K562 (cell line): ENCODE data around the gene UNKL. TPM values are rescaled to one million over a fixed set of nuclear protein-coding genes. Genes with fewer than 3 reads are reported as not detected.

Source experiments
- ATAC-seq: fragments of 200-7000 bp; cut with Tn5 transposase; 3 replicates; pipeline ENCODE4 v1.9.1; 2020; ENCODE audit warnings: moderate library complexity
- BruUV-seq: library from RNA; stranded (reverse); fragments of 400-500 nt; replicated peaks from 2 replicates; lab custom pipeline; 2021; lab: Mats Ljungman, UMichigan
- CTCF ChIA-PET: fragments of 300-600 bp; formaldehyde crosslinking; extraction: SDS; loops from one replicate; lab custom pipeline; 2021; ENCODE audit warnings: low intra/inter-chr PET ratio; lab: Yijun Ruan, JAX
- POLR2A ChIA-PET: fragments of 300-600, 350-650 bp; sonication (Branson Sonifier 250); formaldehyde crosslinking; extraction: SDS; loops from one replicate; lab custom pipeline; 2021; ENCODE audit warnings: antibody characterized with exemption, inconsistent platforms; lab: Yijun Ruan, JAX
- DNase-seq, 4 experiments: peaks; one replicate each; pipeline versions ENCODE4 v3.0.0 to v3.0.0-alpha.2; 2011 to 2018; ENCODE audit warnings: low spot score in 3 of 4, mixed read lengths in 3 of 4; ENCODE audit errors: extremely low read depth in 1 of 4
- FAIRE-seq: peaks from 2 replicates; lab custom pipeline; 2011; peaks lifted over from hg19 to GRCh38; lab: Jason Lieb, UNC
- H2AFZ ChIP-seq: 2 replicates; pipeline ENCODE4 v1.6.0; 2011; ENCODE audit warnings: low read depth, low read length, control low read depth, inconsistent platforms
- H3K27ac ChIP-seq: fragments of 200-600 bp; 3 replicates; pipeline ENCODE4 v1.8.0; 2011; ENCODE audit warnings: low read depth, mild to moderate bottlenecking, control low read depth, inconsistent platforms, low read length, moderate library complexity, mixed read lengths; ENCODE audit errors: extremely low read depth
- H3K27me3 ChIP-seq, 2 experiments: fragments of 300-600 bp in 1 of 2; 2 replicates in 1 of 2; 3 replicates in 1 of 2; pipeline versions ENCODE4 v1.6.0 to v1.8.0; 2011; ENCODE audit warnings: inconsistent platforms in 2 of 2, low read length in 2 of 2, mild to moderate bottlenecking in 1 of 2, mixed read lengths in 1 of 2, moderate library complexity in 1 of 2; ENCODE audit not compliant: control insufficient read depth in 2 of 2, insufficient read depth in 2 of 2
- H3K36me3 ChIP-seq: fragments of 300-600 bp; 3 replicates; pipeline ENCODE4 v1.8.0; 2011; ENCODE audit warnings: mild to moderate bottlenecking, low read length, inconsistent platforms; ENCODE audit not compliant: control insufficient read depth, insufficient read depth
- H3K4me1 ChIP-seq, 2 experiments: fragments of 200-600 bp in 1 of 2; replicated peaks in 1 of 2; 2 replicates in 1 of 2; 3 replicates in 1 of 2; pipeline versions ENCODE4 v1.5.1 to v1.8.0; 2011; ENCODE audit warnings: inconsistent platforms in 2 of 2, low read length in 2 of 2, mild to moderate bottlenecking in 1 of 2, mixed read lengths in 1 of 2, moderate library complexity in 1 of 2; ENCODE audit not compliant: control insufficient read depth in 2 of 2, insufficient read depth in 2 of 2
- H3K4me2 ChIP-seq: 2 replicates; pipeline ENCODE4 v1.6.1; 2011; ENCODE audit warnings: low read length, control low read depth, inconsistent platforms, mixed read lengths; ENCODE audit not compliant: insufficient read depth
- H3K4me3 ChIP-seq: fragments of 200-600 bp; sonication (generic), shearing (Covaris generic); 2 replicates; pipeline ENCODE4 v1.5.1; 2016; ENCODE audit warnings: control low read depth, inconsistent platforms
- H3K79me2 ChIP-seq: fragments of 200-600 bp; 3 replicates; pipeline ENCODE4 v1.8.0; 2011; ENCODE audit warnings: low read length, inconsistent platforms; ENCODE audit not compliant: control insufficient read depth, insufficient read depth
- H3K9ac ChIP-seq, 2 experiments: 2 replicates each; pipeline versions ENCODE4 v1.6.0 to v1.6.1; 2011; ENCODE audit warnings: low read depth in 2 of 2, low read length in 2 of 2, control low read depth in 1 of 2, inconsistent platforms in 1 of 2, mild to moderate bottlenecking in 1 of 2, mixed read lengths in 1 of 2; ENCODE audit not compliant: insufficient read depth in 1 of 2
- H3K9me1 ChIP-seq: one replicate; pipeline ENCODE4 v1.6.0; 2011; ENCODE audit warnings: inconsistent platforms, mild to moderate bottlenecking, low read length, moderate library complexity; ENCODE audit not compliant: control insufficient read depth, insufficient read depth
- H3K9me3 ChIP-seq: replicated peaks from 2 replicates; pipeline ENCODE4 v1.5.1; 2011; ENCODE audit warnings: low read depth, low read length, inconsistent platforms; ENCODE audit not compliant: control insufficient read depth, insufficient read depth
- H4K20me1 ChIP-seq: replicated peaks from 2 replicates; pipeline ENCODE4 v1.6.1; 2011; ENCODE audit warnings: low read length, inconsistent platforms, mixed read lengths; ENCODE audit not compliant: control insufficient read depth, insufficient read depth
- BRCA1 ChIP-seq, 2 experiments: fragments of 450-650 bp in 1 of 2; sonication (generic) in 1 of 2; formaldehyde crosslinking in 1 of 2; IDR thresholded peaks; 2 replicates each; pipeline versions ENCODE4 v1.5.0 to v1.6.1; 2017 to 2020; ENCODE audit warnings: mild to moderate bottlenecking in 1 of 2, missing genetic modification reagents in 1 of 2
- BRF1 ChIP-seq: IDR thresholded peaks from 3 replicates; pipeline ENCODE4 v1.6.1; 2011; ENCODE audit warnings: borderline replicate concordance, mild to moderate bottlenecking; ENCODE audit not compliant: insufficient read length; ENCODE audit errors: extremely low read depth
- CEBPG ChIP-seq, 3 experiments: fragments of 200-800 bp in 1 of 3; sonication (Bioruptor generic) in 1 of 3; sonication (generic) in 1 of 3; formaldehyde crosslinking in 1 of 3; IDR thresholded peaks in 2 of 3; conservative IDR thresholded peaks in 1 of 3; 2 replicates each; pipeline versions ENCODE4 v1.6.1 to v1.8.0; 2016 to 2022; ENCODE audit warnings: missing compliant biosample characterization in 2 of 3, missing genetic modification characterization in 2 of 3, mild to moderate bottlenecking in 1 of 3, missing genetic modification reagents in 1 of 3
- MYC ChIP-seq, 2 experiments: fragments of 250-450 bp in 1 of 2; sonication (Bioruptor Pico) in 1 of 2; IDR thresholded peaks; 2 replicates each; pipeline versions ENCODE4 v1.5.1 to v1.6.1; 2012 to 2021; ENCODE audit warnings: low read depth in 2 of 2, borderline replicate concordance in 1 of 2, improper control_type of control experiment in 1 of 2, low read length in 1 of 2, mild to moderate bottlenecking in 1 of 2, moderate library complexity in 1 of 2
- NCOA1 ChIP-seq: fragments of 450-650 bp; IDR thresholded peaks from 2 replicates; pipeline ENCODE4 v1.6.1; 2016; ENCODE audit warnings: low read depth
- NRF1 ChIP-seq, 2 experiments: fragments of 450-650 bp; IDR thresholded peaks in 1 of 2; conservative IDR thresholded peaks in 1 of 2; 2 replicates each; pipeline ENCODE4 v1.6.1; 2014; ENCODE audit warnings: mild to moderate bottlenecking in 2 of 2
- RUNX1 ChIP-seq: sonication (generic); IDR thresholded peaks from 2 replicates; pipeline ENCODE4 v1.6.1; 2016; ENCODE audit warnings: antibody characterized with exemption, low read depth
- SMARCB1 ChIP-seq: IDR thresholded peaks from 2 replicates; pipeline ENCODE4 v1.6.1; 2011; ENCODE audit warnings: improper control_type of control experiment, low read depth; ENCODE audit not compliant: insufficient read length
- TBP ChIP-seq: optimal IDR thresholded peaks from 2 replicates; pipeline ENCODE3; 2011; ENCODE audit warnings: low read depth, low read length, improper control_type of control experiment
- TFAM ChIP-seq: fragments of 250-450 bp; sonication (Bioruptor Pico); conservative IDR thresholded peaks from 2 replicates; pipeline ENCODE4 v1.5.0; 2021; ENCODE audit warnings: mild to moderate bottlenecking, moderate library complexity
- ZNF408 ChIP-seq: fragments of 250-450 bp; sonication (Bioruptor Pico); IDR thresholded peaks from 2 replicates; pipeline ENCODE4 v1.4.0; 2020; ENCODE audit warnings: low read depth, mild to moderate bottlenecking, moderate library complexity
- WGBS: fragments of 100-300 bp; shearing (Covaris generic); methylation state at CpG from one replicate; pipeline ENCODE4 v1.1.6; 2016; ENCODE audit warnings: low coverage, mixed read lengths; ENCODE audit not compliant: insufficient coverage; ENCODE audit errors: missing lambda C conversion rate; 5-methylcytosine and 5-hydroxymethylcytosine counted together
- in situ Hi-C: fragments of 300-500 bp; cut with MboI; formaldehyde crosslinking; loops from 4 replicates; pipeline ENCODE4 v1.15.0; 2018; ENCODE audit warnings: inconsistent platforms, mixed read lengths
- intact Hi-C: fragments of 100-400 bp; cut with micrococcal nuclease; formaldehyde crosslinking; loops from 2 replicates; pipeline ENCODE4 v1.14.2; 2022
- polyA plus RNA-seq, 8 experiments: library from polyadenylated mRNA; depleted of rRNA in 4 of 8; stranded (reverse) in 5 of 8; unstranded in 3 of 8; fragments of >200 nt; fragmentation: Nextera tagmentation in 2 of 8; fragmentation: Illumina TruSeq in 1 of 8; extraction: Ambion mirVana in 2 of 8; extraction: Trizol in 1 of 8; gene quantifications; 2 replicates each; pipeline versions ENCODE4 v1.2.1 to v1.2.3, GENCODE V29; 2011 to 2014; ENCODE audit warnings: inconsistent platforms in 1 of 8, missing spikeins in 1 of 8
- total RNA-seq, 7 experiments: library from RNA; depleted of rRNA in 6 of 7; stranded (reverse); fragments of >200 nt in 6 of 7; fragmentation: Illumina TruSeq in 2 of 7; extraction: Trizol in 2 of 7; gene quantifications; 2 replicates each; pipeline versions ENCODE4 v1.2.1 to v1.2.3, GENCODE V29; 2011 to 2021; ENCODE audit warnings: low replicate concordance in 1 of 7
- TF ChIP-seq, protein P1 (sequence below): fragments of 200-400 bp; formaldehyde crosslinking; IDR thresholded peaks from 2 replicates; pipeline ENCODE4 v1.6.1; 2017; ENCODE audit warnings: mild to moderate bottlenecking, low read depth, low read length, moderate library complexity
- TF ChIP-seq, protein P2 (sequence below): sonication (generic); formaldehyde crosslinking; IDR thresholded peaks from 2 replicates; pipeline ENCODE4 v1.8.0; 2023; ENCODE audit warnings: missing genetic modification reagents, mild to moderate bottlenecking, borderline replicate concordance

UNKL gene
- total and polyA plus RNA-seq, 9 of the 15 experiments (the other 6 are each of a cell fraction or from before 2014, with no cell fraction given), result 0.37 to 30.2 (median 5.1) TPM

DNA sequence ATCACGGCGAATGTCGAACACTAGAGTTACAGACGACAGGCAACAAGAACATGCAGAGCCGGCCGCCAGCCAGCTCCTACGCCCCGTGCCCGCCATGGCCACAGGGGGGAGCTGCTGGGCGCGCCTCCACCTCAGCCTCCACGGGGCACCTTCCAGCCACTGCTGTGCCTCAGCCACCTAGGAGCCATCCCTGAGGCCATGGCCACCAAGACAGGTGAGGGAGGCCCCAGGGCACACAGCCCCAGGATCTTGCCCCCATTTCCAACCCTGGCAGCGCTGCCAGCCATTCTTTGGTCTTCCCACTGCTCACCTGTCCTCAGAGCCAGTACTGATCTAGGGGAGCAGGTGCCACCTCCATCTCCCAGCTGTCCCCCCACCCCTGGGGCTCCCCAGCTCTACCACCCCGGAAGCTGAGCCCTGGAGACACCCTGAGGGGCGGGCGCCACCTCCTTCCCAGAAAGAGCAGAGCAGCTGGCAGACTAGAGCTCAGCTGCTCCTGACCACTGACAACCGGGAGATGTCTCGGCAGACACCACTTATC lies 50.9 kb downstream of the UNKL start:
- POLR2A ChIA-PET, result interaction anchor here (0.7 to 8.1 kb wide), 5 partner anchors 8 to 73 kb away, joined by 3 to 73 read pairs (median 3); no protein-coding TSS in a partner anchor
- in situ Hi-C loops, result no loop called here
- TF ChIP-seq ZNF408 (CRISPR knock-in tag) (no peak), MYC (IDR thresholded peaks at IDR 0.05; ENCODE audit: low read depth, low read length) (0 out of 2 replicates have a peak, but pooled peaks have one; percentile 39), MYC (CRISPR knock-in tag; IDR thresholded peaks at IDR 0.05; ENCODE audit: borderline replicate concordance, low read depth) (no peak), SMARCB1 (no peak), TBP (no peak), BRF1 (no peak), TFAM (no peak), NRF1 (conservative IDR thresholded peaks at IDR 0.05 in 1 of 2, IDR thresholded peaks at IDR 0.05 in 1 of 2) (no peak), NCOA1 (no peak), BRCA1 (IDR thresholded peaks at IDR 0.05) (no peak), BRCA1 (CRISPR knock-in tag; IDR thresholded peaks at IDR 0.05) (no peak), CEBPG (CRISPR knock-in tag; IDR thresholded peaks at IDR 0.05) (no peak), CEBPG (tag; conservative IDR thresholded peaks at IDR 0.05 in 1 of 2, IDR thresholded peaks at IDR 0.05 in 1 of 2) (no peak), RUNX1 (no peak)
- TF ChIP-seq, protein P1, sequence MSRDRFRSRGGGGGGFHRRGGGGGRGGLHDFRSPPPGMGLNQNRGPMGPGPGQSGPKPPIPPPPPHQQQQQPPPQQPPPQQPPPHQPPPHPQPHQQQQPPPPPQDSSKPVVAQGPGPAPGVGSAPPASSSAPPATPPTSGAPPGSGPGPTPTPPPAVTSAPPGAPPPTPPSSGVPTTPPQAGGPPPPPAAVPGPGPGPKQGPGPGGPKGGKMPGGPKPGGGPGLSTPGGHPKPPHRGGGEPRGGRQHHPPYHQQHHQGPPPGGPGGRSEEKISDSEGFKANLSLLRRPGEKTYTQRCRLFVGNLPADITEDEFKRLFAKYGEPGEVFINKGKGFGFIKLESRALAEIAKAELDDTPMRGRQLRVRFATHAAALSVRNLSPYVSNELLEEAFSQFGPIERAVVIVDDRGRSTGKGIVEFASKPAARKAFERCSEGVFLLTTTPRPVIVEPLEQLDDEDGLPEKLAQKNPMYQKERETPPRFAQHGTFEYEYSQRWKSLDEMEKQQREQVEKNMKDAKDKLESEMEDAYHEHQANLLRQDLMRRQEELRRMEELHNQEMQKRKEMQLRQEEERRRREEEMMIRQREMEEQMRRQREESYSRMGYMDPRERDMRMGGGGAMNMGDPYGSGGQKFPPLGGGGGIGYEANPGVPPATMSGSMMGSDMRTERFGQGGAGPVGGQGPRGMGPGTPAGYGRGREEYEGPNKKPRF, result no peak
- TF ChIP-seq, protein P2, sequence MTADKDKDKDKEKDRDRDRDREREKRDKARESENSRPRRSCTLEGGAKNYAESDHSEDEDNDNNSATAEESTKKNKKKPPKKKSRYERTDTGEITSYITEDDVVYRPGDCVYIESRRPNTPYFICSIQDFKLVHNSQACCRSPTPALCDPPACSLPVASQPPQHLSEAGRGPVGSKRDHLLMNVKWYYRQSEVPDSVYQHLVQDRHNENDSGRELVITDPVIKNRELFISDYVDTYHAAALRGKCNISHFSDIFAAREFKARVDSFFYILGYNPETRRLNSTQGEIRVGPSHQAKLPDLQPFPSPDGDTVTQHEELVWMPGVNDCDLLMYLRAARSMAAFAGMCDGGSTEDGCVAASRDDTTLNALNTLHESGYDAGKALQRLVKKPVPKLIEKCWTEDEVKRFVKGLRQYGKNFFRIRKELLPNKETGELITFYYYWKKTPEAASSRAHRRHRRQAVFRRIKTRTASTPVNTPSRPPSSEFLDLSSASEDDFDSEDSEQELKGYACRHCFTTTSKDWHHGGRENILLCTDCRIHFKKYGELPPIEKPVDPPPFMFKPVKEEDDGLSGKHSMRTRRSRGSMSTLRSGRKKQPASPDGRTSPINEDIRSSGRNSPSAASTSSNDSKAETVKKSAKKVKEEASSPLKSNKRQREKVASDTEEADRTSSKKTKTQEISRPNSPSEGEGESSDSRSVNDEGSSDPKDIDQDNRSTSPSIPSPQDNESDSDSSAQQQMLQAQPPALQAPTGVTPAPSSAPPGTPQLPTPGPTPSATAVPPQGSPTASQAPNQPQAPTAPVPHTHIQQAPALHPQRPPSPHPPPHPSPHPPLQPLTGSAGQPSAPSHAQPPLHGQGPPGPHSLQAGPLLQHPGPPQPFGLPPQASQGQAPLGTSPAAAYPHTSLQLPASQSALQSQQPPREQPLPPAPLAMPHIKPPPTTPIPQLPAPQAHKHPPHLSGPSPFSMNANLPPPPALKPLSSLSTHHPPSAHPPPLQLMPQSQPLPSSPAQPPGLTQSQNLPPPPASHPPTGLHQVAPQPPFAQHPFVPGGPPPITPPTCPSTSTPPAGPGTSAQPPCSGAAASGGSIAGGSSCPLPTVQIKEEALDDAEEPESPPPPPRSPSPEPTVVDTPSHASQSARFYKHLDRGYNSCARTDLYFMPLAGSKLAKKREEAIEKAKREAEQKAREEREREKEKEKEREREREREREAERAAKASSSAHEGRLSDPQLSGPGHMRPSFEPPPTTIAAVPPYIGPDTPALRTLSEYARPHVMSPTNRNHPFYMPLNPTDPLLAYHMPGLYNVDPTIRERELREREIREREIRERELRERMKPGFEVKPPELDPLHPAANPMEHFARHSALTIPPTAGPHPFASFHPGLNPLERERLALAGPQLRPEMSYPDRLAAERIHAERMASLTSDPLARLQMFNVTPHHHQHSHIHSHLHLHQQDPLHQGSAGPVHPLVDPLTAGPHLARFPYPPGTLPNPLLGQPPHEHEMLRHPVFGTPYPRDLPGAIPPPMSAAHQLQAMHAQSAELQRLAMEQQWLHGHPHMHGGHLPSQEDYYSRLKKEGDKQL (CRISPR knock-in tag), result no peak

More for the DNA sequence above, 50.9 kb downstream of the UNKL start:
- Histone ChIP-seq H3K9me1 (no peaks in the 10 kb centered on the region), H3K4me3 (no peak overlapping the region), H3K4me1 (peaks cover 0 to 48% of the 10 kb centered on the region in 2 experiments; a peak in 2 of 5 replicates), H3K27me3 (no peaks in the 10 kb centered on the region), H3K36me3 (peaks cover 78% of the 10 kb centered on the region; the same call in 2 of the 3 replicates), H2AFZ (no peak overlapping the region), H3K79me2 (peaks cover 14% of the 10 kb centered on the region), H3K27ac (no peak overlapping the region), H3K9me3 (no peaks in the 10 kb centered on the region), H4K20me1 (0 out of 2 replicates have a peak, but pooled peaks cover 12% of the 10 kb centered on the region), H3K4me2 (no peak overlapping the region), H3K9ac (no peak overlapping the region; a peak in 1 of 4 replicates)
- intact Hi-C loops, result loop anchor here (1.0 kb wide), 1 partner anchor 50 kb away; no protein-coding TSS in a partner anchor
- TSS peak; percentile 46 for BruUV-seq
- DNase-seq (peak; percentile 71 to 83 (median 77)), FAIRE-seq (peak; percentile 85), ATAC-seq (peak; percentile 99)
- 28% methylated on average over 13 of the region's 18 CpGs for WGBS
- CTCF ChIA-PET, result no interaction called here
